ENCODE data around the gene CCNJ.
"Not testable (repeated sequence)": the region's sequence is repeated elsewhere in the genome, so short reads cannot be mapped to it uniquely, and the experiment has no call there.

The CCNJ gene, protein sequence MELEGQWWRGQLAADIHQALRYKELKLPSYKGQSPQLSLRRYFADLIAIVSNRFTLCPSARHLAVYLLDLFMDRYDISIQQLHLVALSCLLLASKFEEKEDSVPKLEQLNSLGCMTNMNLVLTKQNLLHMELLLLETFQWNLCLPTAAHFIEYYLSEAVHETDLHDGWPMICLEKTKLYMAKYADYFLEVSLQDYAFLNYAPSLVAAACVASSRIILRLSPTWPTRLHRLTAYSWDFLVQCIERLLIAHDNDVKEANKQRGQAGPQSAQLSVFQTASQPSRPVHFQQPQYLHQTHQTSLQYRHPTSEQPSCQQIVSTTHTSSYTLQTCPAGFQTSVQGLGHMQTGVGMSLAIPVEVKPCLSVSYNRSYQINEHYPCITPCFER

DNA sequence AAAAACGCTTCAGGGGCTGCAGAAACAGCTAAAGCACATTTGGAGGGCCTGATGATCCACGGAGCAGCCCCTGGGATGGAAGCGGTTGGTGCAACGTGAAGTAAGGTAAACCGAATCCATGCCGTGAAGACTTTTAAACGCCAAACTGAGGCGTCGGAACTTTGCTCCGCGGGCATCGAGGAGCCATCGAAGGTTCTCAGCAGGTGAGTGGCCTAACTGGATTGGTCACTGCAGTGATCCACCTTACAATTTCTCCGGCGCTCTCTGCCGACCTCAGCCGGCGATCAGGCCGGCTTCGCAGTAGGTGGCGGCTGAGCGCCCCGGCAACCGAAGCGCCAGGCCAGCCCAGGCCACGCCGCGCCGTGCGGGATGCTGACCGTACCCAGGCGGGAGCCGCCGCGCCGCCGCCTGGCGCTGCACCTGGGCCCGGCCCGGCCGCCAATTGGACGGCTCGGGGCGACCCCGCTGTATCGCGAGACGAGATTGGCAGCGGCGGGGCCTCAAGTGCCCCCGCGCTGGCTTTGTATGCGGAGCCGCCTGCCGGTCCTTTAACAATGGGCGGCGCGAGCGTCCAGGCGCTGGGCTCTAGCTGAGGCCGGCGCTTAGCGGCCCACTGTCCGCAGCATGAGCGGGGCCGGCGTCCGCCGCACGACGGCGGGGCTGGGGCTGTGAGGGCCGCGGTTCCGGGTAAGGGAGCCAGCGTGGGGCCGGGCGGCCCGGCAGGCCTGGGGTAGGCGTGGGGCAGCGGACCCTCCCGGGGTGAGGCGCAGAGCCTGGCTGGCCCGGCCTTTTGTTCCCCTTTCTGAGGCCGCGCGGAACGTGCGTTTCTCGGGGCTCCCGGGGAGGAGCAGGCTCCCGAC is at the start of gene CCNJ:
TSS of gene CCNJ (plus strand) at position 551 of the 860 bp plus-strand sequence. CDS start 811 bp downstream, outside the sequence.
- peak; percentile 94 for DNase-seq (ENCODE audit: low read depth, low spot score)

DNA sequence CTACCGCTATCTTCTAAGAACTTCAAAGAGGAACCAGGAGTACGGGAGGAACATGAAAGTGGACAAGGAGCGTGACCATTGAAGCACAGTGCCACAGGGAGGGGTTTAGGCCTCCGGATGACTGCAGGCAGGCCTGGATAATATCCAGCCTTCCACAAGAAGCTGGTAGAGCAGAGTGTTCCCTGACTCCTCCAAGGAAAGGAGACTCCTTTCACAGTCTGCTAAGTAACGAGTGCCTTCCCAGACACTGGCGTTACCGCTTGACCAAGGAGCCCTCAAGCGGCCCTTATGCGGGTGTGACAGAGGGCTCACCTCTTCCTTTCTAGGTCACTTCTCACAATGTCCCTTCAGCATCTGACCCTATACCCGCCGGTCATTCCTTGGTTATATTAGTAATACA is 49.0 kb upstream of the CCNJ start:
- not testable (repeated sequence) for DNase-seq (ENCODE audit: low read depth, low spot score)

DNA sequence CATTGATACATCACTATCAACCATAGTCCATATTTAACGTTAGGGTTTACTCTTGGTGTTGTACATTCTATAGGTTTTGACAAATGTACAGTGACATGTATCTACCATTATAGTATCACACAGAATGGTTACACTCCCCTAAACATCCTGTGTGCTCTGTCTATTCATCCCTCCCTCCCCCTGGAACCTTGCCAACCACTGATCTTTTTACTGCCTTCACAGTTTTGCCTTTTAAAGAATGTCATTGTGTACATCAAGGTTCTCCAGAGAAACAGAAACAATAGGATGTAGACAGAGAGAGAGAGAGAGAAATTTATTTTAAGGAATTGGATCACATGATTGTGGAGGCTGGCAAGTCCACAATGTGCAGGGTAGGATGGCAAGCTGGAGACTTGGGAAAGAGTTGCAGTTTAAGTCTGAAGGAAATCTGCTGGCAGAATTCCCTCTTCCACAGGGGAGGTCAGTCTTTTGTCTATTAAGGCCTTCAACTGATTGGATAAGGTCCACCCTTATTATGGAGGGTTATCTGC is 45.1 kb upstream of the CCNJ start:
- DNase-seq (ENCODE audit: low read depth, low spot score), result no peak

DNA sequence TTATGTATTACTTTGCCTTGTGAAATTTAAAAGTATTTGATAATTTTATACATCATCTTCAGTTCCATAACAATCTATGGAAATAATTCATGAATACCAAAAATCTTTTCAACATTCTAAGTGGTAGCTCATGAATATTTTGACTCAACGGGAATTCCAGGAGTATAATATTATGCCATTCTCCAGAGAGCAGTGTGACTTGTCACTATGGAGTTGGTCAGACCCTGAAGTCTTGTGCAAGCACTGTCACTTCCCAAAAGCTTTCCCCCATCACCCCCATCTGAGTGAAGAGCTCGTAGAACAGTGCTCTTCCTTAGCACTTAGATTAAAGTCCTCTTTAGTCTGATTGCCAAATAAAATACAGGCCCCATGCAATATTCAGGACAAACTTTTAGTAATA is 29.4 kb upstream of the CCNJ start:
- DNase-seq (ENCODE audit: low read depth, low spot score), result no peak

DNA sequence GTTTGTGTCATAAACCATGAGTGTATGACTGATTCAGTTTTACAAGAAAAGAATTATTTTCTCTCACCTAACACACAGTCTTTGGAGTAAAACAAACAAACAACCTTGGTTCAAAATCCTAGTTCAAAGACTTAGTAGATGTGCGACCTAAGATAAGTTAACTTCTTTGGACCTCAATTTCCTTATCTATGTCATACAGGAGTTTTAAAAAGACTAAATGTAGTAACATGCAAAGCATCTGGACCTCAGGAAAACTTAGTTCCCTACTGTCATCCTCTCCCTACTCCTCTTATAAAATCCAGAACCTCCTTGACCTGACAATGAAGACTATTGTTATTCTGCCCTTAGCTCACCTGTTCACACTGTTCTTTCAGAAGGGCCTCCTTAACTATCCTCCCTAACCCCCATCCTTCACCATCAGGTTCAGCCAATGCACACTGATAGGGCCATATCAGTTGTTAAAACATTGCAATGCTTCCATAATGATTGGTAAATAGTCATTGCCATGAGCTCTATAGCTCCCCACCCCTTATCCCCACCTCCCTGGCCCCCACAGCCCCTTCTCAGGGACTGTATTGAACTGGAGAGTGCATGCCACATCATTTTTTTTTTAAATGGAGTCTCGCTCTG is 28.8 kb upstream of the CCNJ start:
- DNase-seq (ENCODE audit: low read depth, low spot score), result no peak

DNA sequence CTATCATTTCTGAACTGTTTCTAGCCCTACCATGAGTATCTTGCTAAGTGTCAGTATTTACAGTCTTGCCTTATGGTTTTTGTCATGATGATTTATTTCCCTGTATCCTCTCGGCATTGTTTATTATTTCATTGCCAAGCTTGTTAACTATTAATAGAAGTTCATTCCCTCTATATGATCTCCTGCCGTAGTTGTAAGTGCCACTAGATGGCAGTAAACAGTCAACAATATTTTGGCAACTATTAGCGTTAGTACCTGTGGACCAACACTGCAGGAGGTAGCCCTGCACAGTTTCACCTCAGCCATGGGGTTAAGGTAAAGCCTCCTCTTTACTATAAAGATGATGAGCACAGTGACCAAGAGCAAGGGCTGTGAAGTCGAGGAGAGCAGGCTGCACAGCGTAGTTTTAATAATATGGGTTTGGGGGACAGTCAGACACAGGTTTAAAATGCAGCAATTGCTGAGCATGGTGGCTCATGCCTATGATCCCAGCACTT is 26.1 kb upstream of the CCNJ start:
- DNase-seq (ENCODE audit: low read depth, low spot score), result peak; percentile 11

DNA sequence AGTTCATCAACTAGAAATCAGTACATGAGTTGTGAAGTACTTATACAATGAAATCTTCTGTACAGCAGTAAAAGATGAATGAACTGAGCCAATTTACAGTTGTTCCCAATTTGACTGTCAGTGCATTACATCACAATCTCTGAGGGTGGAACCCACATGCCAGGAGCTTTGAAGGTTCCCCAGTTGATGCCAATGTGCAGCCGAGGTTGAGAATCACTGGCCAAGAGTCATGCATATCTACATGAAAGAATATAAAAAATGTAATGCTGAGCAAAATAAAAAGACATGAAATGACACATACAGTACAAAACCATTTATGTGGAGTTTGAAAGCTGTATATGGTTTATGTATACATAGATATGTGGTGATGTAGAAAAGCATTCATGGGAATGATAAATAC is 22.1 kb upstream of the CCNJ start:
- no peak for DNase-seq (ENCODE audit: low read depth, low spot score)

DNA sequence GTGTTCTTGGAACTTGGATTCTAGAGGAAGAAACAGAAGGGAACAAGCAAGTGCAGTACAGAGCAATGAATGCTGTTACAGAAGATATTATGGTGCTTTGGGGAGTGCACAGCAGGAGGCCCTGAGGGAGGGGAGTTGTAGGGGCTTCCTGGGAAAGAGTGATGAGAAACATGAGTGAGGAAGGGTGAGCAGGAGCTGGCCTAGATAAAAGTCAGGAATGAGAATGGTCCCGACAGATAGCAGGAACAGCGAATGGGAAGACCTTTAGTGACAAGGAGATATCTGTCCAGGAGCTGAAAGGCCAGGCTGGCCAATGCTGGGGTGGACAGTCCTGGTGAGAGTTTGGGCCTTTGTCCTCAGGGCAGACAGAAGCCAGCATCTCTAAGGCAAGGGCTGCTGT is 20.6 kb upstream of the CCNJ start:
- DNase-seq (ENCODE audit: low read depth, low spot score), result no peak

DNA sequence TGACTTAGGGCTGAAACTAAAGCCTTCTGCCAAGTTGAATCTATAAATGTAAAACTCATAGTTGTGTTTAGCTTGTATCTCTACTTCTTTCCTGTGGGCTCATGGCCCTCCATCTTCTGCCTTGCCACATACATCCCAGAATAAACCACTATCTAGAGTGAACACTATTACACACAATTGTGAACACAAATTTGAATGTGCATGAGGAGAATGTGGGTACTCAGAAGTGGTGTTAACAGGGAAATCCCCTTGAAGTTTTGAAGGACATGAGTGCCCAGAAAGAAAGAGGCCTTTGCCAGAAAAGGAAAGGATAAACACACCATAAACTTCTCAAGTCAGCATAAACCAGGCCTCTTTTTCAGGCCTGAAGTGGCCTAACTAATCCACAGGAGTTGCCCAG is 20.2 kb upstream of the CCNJ start:
- DNase-seq (ENCODE audit: low read depth, low spot score), result no peak

DNA sequence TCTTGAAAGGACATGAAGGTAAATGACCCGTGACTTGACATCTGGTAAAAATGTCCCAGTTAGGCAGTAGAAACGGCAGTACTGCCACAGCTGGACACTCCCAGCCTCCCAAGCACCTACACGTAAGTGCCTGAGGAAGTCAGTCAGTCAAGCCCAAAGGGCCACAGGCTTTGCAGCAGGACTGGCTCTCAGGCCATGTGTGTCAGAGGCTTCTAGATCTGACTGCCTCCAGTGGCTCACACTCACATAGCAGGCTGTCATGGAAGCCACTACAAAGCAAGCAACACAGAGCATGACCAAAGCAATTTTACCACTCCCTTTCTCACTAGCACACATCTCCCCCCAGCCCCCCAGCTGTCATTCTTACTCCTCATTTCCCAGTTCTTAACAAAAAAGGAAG is 17.8 kb upstream of the CCNJ start:
- DNase-seq (ENCODE audit: low read depth, low spot score), result peak; percentile 57

DNA sequence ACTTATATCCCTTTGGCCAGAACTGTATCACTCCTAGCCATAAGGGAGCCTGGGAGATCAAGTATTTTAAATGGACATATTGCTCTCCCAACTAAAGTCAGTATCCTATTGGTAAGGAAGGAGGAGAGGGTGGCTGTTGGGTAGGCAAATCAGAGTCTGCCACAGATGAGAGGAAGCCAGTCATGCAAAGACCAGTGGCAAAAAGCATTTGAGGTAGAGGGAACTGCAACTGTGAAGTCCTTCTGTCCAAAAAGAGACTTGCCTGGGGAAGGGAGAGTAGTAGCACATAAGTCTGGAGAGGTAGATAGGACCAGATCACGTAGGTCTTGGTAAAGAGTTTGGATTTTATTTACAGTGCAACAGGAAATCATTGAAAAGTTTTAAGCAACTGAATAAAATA is 8.8 kb upstream of the CCNJ start:
- no peak for DNase-seq (ENCODE audit: low read depth, low spot score)

DNA sequence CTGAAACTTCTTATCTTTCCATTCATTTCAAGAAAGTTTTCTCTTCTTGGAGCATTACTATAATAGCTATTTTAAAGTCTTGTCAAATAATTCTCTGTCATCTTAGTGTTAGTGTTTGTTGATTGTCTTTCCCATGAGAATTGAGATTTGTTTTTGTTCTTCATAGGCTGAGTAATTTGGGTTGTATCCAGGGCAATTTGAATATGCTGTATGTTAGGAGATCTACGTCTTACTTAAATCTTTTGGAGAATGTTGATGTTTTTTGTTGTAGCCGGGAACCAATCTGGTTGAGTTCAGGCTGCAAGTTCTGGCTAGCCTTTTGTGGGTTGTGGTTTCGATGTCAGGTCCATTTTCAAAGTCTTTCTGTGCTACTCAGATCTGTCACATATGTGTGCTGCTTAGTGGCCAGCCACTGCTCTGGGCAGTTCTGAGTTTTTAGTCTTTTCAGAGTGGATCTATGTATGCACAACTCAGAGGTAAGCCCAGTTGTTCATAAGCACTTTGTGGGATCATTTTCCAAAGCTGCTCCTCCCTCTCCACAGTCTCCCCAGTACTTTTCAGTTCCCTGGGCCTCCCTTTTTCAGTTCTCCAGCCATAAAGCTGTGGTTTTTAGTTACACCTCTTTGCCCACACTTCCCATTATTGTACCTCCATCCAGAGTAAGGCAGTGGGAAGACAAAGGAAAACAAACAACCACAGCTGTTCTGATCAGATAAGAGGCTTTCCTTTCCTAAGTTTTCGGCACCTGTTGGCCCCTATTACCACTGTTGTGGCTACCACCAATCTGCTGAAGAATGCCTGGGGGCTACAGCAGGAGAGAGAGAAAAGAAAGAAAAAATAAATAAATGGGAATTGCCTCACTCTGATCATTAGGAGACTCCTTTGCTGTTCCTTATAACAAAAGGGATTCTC is 4.7 kb upstream of the CCNJ start:
- peak; percentile 35 for DNase-seq (ENCODE audit: low read depth, low spot score)

DNA sequence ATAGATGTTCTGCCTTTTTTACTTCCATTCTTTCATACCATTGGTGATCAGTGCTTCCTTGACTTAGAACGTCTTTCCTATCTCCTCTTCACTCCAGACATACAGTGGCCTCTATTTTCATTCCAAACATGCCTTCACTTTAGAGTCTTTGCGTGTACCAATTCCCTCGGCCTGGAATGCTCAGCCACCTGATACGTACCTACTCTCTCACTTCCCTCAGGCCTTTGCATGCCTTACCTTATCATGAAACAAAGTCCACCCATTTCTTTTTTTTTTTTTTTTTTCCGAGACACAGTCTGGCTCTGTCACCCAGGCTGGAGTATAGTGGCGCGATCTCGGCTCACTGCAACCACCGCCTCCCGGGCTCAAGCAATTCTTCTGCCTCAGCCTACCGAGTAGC is 2.2 kb upstream of the CCNJ start:
- peak; percentile 34 for DNase-seq (ENCODE audit: low read depth, low spot score)

DNA sequence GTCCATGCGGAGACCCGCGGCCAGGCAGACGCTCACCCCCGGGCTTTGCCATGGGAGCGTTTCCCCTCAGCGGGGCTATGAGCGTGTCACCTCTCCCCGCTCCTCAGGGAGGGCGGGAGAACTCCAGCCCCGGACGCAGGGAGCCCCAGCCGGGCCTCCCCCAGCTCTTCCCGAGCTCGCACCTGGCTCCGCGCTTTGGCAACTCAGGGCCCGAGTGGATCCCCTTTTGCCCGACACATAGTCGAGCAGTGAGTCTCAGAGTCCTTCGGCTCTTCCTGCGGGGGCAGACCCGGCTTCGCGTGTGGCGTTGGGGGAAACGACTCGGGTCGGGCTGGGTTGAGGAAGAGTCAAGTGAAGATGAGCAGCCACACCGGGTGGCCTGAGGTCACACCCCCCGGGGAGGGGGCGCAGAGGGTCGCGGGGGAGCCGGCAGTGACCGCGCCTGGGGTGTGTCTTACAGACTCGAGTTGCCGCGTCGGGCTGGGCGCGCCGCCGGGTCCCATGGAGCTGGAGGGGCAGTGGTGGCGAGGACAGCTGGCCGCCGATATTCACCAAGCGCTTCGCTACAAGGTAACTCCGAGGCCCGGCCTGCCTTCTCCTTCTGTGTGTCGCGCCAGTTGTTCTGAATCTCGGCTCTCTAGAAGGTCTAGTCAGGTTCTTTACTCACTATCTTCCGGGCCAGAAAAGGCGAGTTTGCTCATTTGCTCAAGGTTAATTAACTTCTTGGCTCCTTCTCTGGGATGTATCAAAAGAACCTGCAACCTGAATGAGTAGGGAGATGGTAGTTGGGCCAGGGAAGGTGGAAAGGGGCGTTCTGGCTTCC is 721 bp downstream of the CCNJ start:
- peak; percentile 75 for DNase-seq (ENCODE audit: low read depth, low spot score)

DNA sequence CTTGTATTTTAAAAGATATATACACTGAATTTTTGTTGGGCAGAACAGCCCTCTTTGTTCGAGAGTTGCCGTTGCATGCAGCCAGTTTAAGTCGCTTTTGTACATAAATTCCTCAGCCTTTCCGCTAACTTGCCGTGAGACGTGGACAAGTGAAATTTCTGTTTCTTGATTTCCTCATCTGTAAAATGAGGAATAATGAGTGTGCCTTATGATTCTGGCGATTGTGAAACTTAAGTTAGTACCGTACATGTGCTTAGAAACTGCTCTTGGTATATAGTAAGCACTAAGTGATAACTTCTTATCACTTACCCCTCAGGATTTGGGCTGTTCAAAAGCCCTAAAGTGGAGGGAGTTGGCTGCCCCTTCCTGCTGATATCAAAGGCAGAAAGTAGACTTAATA is 1.4 kb downstream of the CCNJ start:
- DNase-seq (ENCODE audit: low read depth, low spot score), result no peak

DNA sequence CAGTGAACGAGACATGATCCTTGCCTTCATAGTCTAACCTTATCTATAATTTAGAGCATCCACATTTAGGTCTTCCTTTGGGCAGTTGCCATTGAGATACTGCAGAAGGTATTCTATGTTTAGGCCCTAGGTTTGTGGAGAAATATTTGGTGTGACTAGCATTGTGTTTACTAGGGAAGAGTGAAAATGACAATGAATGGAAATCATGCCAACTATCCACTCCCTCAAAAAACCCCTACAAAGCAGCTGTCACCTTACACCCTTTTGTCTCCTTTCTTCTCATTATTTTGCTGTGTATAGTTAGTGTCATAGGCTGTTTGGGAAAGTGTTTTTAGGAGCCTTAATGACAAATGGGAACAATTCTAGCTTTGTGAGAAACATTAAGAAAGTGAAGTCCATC is 3.2 kb downstream of the CCNJ start:
- no peak for DNase-seq (ENCODE audit: low read depth, low spot score)

DNA sequence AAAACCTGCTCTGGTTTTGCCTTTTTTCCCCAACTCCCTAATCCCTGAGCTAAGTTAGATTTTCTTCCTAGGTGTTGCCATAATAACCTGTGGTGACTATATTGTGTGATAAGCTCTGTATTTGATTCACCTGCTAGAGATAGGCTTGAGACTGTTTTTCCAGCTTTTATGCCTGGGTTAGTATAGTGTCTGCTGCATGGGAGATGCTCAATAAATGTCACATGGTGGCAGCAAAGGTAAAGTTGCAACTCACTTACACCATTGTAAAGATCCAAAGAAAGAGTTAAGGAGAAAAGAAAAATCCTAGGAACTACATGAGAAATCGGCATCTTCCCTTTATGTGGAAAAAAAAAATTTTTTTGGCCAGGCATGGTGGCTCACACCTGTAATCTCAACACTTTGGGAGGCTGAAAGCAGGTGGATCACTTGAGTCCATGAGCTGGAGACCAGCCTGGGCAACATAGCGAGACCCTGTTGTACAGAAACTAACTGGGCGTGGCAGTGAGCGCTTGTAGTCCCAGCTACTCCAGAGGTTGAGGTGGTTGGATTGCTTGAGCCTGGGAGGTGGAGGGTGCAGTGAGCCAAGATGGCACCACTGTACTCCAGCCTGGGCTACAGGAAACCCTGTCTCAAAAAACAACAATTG is 3.7 kb downstream of the CCNJ start:
- DNase-seq (ENCODE audit: low read depth, low spot score), result no peak

DNA sequence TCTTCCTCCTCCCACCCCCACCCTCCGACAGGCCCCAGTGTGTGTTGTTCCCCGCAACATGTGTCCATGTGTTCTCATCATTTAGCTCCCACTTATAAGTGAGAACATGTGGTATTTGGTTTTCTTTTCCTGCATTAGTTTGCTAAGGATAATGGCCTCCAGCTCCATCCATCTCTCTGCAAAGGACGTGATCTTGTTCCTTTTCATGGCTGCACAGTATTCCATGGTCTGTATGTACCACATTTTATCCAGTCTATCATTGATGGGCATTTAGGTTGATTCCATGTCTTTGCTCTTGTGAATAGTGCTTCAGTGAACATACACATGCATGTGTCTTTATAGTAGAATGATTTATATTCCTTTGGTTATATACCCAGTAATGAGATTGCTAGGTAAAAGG is 4.5 kb downstream of the CCNJ start:
- DNase-seq (ENCODE audit: low read depth, low spot score), result not testable (repeated sequence)

DNA sequence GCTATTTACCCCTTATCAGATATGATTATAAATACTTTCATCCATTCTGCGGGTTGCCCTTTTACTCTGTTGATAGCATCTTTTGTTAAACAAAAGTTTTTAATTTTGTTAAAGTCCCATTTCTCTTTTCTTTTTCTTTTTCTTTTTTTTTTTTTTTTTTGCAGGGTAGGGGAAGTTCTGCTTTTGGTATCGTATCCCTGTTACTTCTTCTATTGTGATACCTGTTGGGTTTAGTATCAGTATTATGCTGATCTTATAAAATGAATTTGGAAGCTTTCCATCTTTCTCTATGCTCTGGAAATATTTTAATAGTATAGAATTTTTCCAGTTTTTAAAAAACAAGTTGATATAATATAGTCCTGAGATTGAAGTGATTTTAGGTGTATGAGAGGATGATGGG is 6.0 kb downstream of the CCNJ start:
- no peak for DNase-seq (ENCODE audit: low read depth, low spot score)

DNA sequence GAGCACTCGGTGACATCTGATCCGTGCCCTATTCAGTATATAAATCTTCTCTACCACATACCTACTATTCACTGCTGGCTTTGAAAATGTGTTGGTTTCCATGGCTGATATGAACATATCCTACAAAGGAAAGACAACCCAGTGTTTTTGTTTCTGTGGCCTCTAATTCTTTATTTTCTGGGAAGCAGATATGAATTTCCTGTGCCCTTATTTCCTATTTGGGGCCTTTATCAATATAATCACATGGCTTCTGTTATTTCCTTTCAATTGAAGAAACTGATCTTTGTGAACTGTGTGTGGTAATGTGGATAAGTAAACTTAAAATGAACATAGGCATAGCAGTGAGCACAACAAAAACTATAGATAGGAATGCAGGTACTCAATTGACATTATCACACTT is 10.6 kb downstream of the CCNJ start:
- no peak for DNase-seq (ENCODE audit: low read depth, low spot score)

Measured in ELF-1 (cell line).